GM18858 (cell line): Measurements from ENCODE around the gene CMKLR1.

Source experiments
- ATAC-seq: cut with Tn5 transposase; IDR thresholded peaks from one replicate; pipeline ENCODE4 v1.9.1; 2021; ENCODE audit not compliant: unreplicated experiment

The CMKLR1 gene

GRCh38 chr12:108317308-108318234 lies 21.5 kb downstream of the CMKLR1 start:
- no peak for ATAC-seq

GRCh38 chr12:108316176-108317086 lies 22.7 kb downstream of the CMKLR1 start:
- no peak for ATAC-seq

GRCh38 chr12:108315486-108316105 lies 23.5 kb downstream of the CMKLR1 start:
- no peak for ATAC-seq

GRCh38 chr12:108313606-108314351 lies 25.3 kb downstream of the CMKLR1 start:
- ATAC-seq, result no peak

GRCh38 chr12:108313241-108313605 lies 25.9 kb downstream of the CMKLR1 start:
- no peak for ATAC-seq

- ATAC-seq, result no peak
These were observed 26.4 kb downstream of the CMKLR1 start for GRCh38 chr12:108312693-108313189.

- ATAC-seq, result no peak
These were observed 26.9 kb downstream of the CMKLR1 start for GRCh38 chr12:108312073-108312659.

GRCh38 chr12:108311605-108312004 lies 27.5 kb downstream of the CMKLR1 start:
- ATAC-seq, result no peak

GRCh38 chr12:108310489-108310888 lies 28.6 kb downstream of the CMKLR1 start:
- ATAC-seq, result no peak

GRCh38 chr12:108309674-108310312 lies 29.3 kb downstream of the CMKLR1 start:
- ATAC-seq, result no peak

- no peak for ATAC-seq
These were observed 30.6 kb downstream of the CMKLR1 start for GRCh38 chr12:108308395-108309085.

GRCh38 chr12:108307006-108307405 lies 32.1 kb downstream of the CMKLR1 start:
- no peak for ATAC-seq

- no peak for ATAC-seq
These were observed 32.6 kb downstream of the CMKLR1 start for GRCh38 chr12:108306506-108306905.

GRCh38 chr12:108305991-108306501 lies 33.1 kb downstream of the CMKLR1 start:
- no peak for ATAC-seq

- ATAC-seq, result no peak
These were observed 33.6 kb downstream of the CMKLR1 start for GRCh38 chr12:108305520-108305919.

GRCh38 chr12:108304633-108305032 lies 34.5 kb downstream of the CMKLR1 start:
- ATAC-seq, result no peak

- ATAC-seq, result no peak
These were observed 35.4 kb downstream of the CMKLR1 start for GRCh38 chr12:108303703-108304102.

- ATAC-seq, result no peak
These were observed 36.5 kb downstream of the CMKLR1 start for GRCh38 chr12:108302403-108303311.
